K562 (cell line): ENCODE data around the gene PTPRR. TPM values are rescaled to one million over a fixed set of nuclear protein-coding genes. Genes with fewer than 3 reads are reported as not detected.

Experiments used
- ARID3B ChIP-seq: fragments of 250-450 bp; sonication (Bioruptor Pico); IDR thresholded peaks from 2 replicates; pipeline ENCODE4 v1.4.0; 2020; ENCODE audit warnings: borderline replicate concordance
- BACH1 ChIP-seq: fragments of 200-800 bp; sonication (Bioruptor generic); IDR thresholded peaks from 2 replicates; pipeline ENCODE4 v1.6.1; 2016; ENCODE audit warnings: missing genetic modification characterization, missing compliant biosample characterization
- BRCA1 ChIP-seq, 2 experiments: fragments of 450-650 bp in 1 of 2; sonication (generic) in 1 of 2; formaldehyde crosslinking in 1 of 2; IDR thresholded peaks; 2 replicates each; pipeline versions ENCODE4 v1.5.0 to v1.6.1; 2017 to 2020; ENCODE audit warnings: mild to moderate bottlenecking in 1 of 2, missing genetic modification reagents in 1 of 2
- CC2D1A ChIP-seq: fragments of 450-650 bp; IDR thresholded peaks from 2 replicates; pipeline ENCODE4 v1.6.1; 2017; ENCODE audit warnings: mild to moderate bottlenecking
- DMBX1 ChIP-seq: fragments of 250-450 bp; sonication (Bioruptor Pico); IDR thresholded peaks from 2 replicates; pipeline ENCODE4 v1.8.0; 2022; ENCODE audit warnings: inconsistent platforms, mild to moderate bottlenecking, moderate library complexity, borderline replicate concordance
- DPF2 ChIP-seq: fragments of 450-650 bp; IDR thresholded peaks from 2 replicates; pipeline ENCODE4 v1.6.1; 2016
- ETV5 ChIP-seq: sonication (generic); formaldehyde crosslinking; IDR thresholded peaks from 2 replicates; pipeline ENCODE4 v1.4.0; 2020; ENCODE audit warnings: low read depth, mild to moderate bottlenecking, missing genetic modification reagents
- FOXA1 ChIP-seq: fragments of 450-650 bp; IDR thresholded peaks from 2 replicates; pipeline ENCODE4 v1.6.1; 2016; ENCODE audit warnings: mild to moderate bottlenecking, borderline replicate concordance
- FOXM1 ChIP-seq, 2 experiments: fragments of 450-650 bp in 1 of 2; sonication (generic) in 1 of 2; formaldehyde crosslinking in 1 of 2; IDR thresholded peaks; 2 replicates each; pipeline versions ENCODE4 v1.6.1 to v1.9.0; 2017 to 2022; ENCODE audit warnings: low read depth in 2 of 2, mild to moderate bottlenecking in 2 of 2, missing genetic modification reagents in 1 of 2, moderate library complexity in 1 of 2
- ILF3 ChIP-seq: fragments of 450-650 bp; IDR thresholded peaks from 2 replicates; pipeline ENCODE4 v1.6.1; 2018; ENCODE audit warnings: antibody characterized with exemption, mild to moderate bottlenecking, moderate library complexity, borderline replicate concordance
- IRF1 ChIP-seq: sonication (generic); formaldehyde crosslinking; IDR thresholded peaks from 2 replicates; pipeline ENCODE4 v1.8.0; 2022; ENCODE audit warnings: missing genetic modification reagents, mild to moderate bottlenecking, borderline replicate concordance
- JUND ChIP-seq, 2 experiments: IDR thresholded peaks; 2 replicates in 1 of 2; 3 replicates in 1 of 2; pipeline ENCODE4 v1.6.1; 2011; ENCODE audit warnings: borderline replicate concordance in 2 of 2, low read depth in 2 of 2, low read length in 2 of 2, improper control_type of control experiment in 1 of 2, missing biosample characterization in 1 of 2, missing genetic modification characterization in 1 of 2, missing genetic modification reagents in 1 of 2
- KDM2B ChIP-seq: fragments of 250-450 bp; sonication (Bioruptor Pico); IDR thresholded peaks from 2 replicates; pipeline ENCODE4 v1.8.0; 2021; ENCODE audit warnings: mild to moderate bottlenecking, moderate library complexity
- MAFK ChIP-seq: IDR thresholded peaks from 2 replicates; pipeline ENCODE4 v1.6.1; 2011; ENCODE audit warnings: low read length, improper control_type of control experiment
- POLR3G ChIP-seq: IDR thresholded peaks from 2 replicates; pipeline ENCODE4 v1.6.1; 2011; ENCODE audit not compliant: insufficient read length, insufficient replicate concordance; ENCODE audit errors: extremely low read depth
- SMAD3 ChIP-seq: fragments of 450-650 bp; formaldehyde crosslinking; conservative IDR thresholded peaks from 2 replicates; pipeline ENCODE4 v1.4.0; 2020; ENCODE audit warnings: mild to moderate bottlenecking
- SMARCC2 ChIP-seq: fragments of 450-650 bp; IDR thresholded peaks from 2 replicates; pipeline ENCODE4 v1.6.1; 2017; ENCODE audit warnings: antibody characterized with exemption, moderate library complexity, mild to moderate bottlenecking, low read depth
- ZBTB5 ChIP-seq: fragments of 450-650 bp; IDR thresholded peaks from 2 replicates; pipeline ENCODE4 v1.6.1; 2017; ENCODE audit warnings: antibody characterized with exemption
- ZNF212 ChIP-seq: fragments of 450-650 bp; formaldehyde crosslinking; IDR thresholded peaks from 2 replicates; pipeline ENCODE4 v1.4.0; 2020; ENCODE audit warnings: mild to moderate bottlenecking
- ZNF444 ChIP-seq: fragments of 250-450 bp; sonication (Bioruptor Pico); IDR thresholded peaks from 2 replicates; pipeline ENCODE4 v1.4.0; 2020; ENCODE audit warnings: mild to moderate bottlenecking, moderate library complexity
- polyA plus RNA-seq, 8 experiments: library from polyadenylated mRNA; depleted of rRNA in 4 of 8; stranded (reverse) in 5 of 8; unstranded in 3 of 8; fragments of >200 nt; fragmentation: Nextera tagmentation in 2 of 8; fragmentation: Illumina TruSeq in 1 of 8; extraction: Ambion mirVana in 2 of 8; extraction: Trizol in 1 of 8; gene quantifications; 2 replicates each; pipeline versions ENCODE4 v1.2.1 to v1.2.3, GENCODE V29; 2011 to 2014; ENCODE audit warnings: inconsistent platforms in 1 of 8, missing spikeins in 1 of 8
- total RNA-seq, 7 experiments: library from RNA; depleted of rRNA in 6 of 7; stranded (reverse); fragments of >200 nt in 6 of 7; fragmentation: Illumina TruSeq in 2 of 7; extraction: Trizol in 2 of 7; gene quantifications; 2 replicates each; pipeline versions ENCODE4 v1.2.1 to v1.2.3, GENCODE V29; 2011 to 2021; ENCODE audit warnings: low replicate concordance in 1 of 7
- TF ChIP-seq, protein P1 (sequence below): fragments of 450-650 bp; IDR thresholded peaks from 2 replicates; pipeline ENCODE4 v1.7.0; 2016; ENCODE audit warnings: borderline replicate concordance
- TF ChIP-seq, protein P2 (sequence below): fragments of 250-450 bp; sonication (Bioruptor Pico); IDR thresholded peaks from 2 replicates; pipeline ENCODE4 v1.6.1; 2021; ENCODE audit warnings: mild to moderate bottlenecking

Gene PTPRR
- total and polyA plus RNA-seq, 9 of the 15 experiments (the other 6 are each of a cell fraction or from before 2014, with no cell fraction given), result 6.6 to 41.7 (median 12.3) TPM

DNA sequence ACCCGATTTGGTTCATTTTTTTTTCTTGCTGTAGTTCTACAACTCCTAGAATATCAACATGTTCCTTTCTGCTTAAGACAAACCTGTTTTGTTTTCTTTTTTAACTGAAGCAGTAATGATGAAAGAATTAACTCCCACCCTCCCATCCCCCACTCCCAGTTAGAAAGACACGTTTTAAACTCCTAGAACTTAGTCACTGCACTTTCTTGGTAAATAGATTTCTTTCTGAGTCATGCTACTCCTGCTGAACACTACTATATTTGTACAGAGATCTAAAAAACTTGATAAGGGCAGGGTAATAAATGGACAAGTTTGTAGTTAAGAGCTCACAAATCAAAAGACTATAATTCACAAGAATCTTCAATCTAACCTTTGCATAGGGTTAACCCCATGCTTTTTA lies 164.4 kb downstream of the PTPRR start (continued):
- TF ChIP-seq, protein P1, sequence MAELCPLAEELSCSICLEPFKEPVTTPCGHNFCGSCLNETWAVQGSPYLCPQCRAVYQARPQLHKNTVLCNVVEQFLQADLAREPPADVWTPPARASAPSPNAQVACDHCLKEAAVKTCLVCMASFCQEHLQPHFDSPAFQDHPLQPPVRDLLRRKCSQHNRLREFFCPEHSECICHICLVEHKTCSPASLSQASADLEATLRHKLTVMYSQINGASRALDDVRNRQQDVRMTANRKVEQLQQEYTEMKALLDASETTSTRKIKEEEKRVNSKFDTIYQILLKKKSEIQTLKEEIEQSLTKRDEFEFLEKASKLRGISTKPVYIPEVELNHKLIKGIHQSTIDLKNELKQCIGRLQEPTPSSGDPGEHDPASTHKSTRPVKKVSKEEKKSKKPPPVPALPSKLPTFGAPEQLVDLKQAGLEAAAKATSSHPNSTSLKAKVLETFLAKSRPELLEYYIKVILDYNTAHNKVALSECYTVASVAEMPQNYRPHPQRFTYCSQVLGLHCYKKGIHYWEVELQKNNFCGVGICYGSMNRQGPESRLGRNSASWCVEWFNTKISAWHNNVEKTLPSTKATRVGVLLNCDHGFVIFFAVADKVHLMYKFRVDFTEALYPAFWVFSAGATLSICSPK, result no peak
- TF ChIP-seq KDM2B (CRISPR knock-in tag) (no peak), JUND (IDR thresholded peaks at IDR 0.05; ENCODE audit: borderline replicate concordance, low read depth, low read length) (peak; percentile 93), JUND (tag; IDR thresholded peaks at IDR 0.05; ENCODE audit: borderline replicate concordance, low read depth, low read length) (peak; percentile 85; the same call in 1 of the 3 replicates), ZBTB5 (peak; percentile 52; the same call in 1 of the 2 replicates), FOXM1 (IDR thresholded peaks at IDR 0.05; ENCODE audit: low read depth) (0 out of 2 replicates have a peak, but pooled peaks have one; percentile 28), FOXM1 (CRISPR knock-in tag; IDR thresholded peaks at IDR 0.05; ENCODE audit: low read depth) (no peak), CC2D1A (peak; percentile 50; the same call in 1 of the 2 replicates), ARID3B (CRISPR knock-in tag) (no peak), BACH1 (tag) (peak; percentile 55; the same call in 1 of the 2 replicates), MAFK (peak; percentile 65; the same call in 1 of the 2 replicates), ZNF444 (no peak), ZNF212 (no peak), SMARCC2 (0 out of 2 replicates have a peak, but pooled peaks have one; percentile 29), ILF3 (no peak), IRF1 (CRISPR knock-in tag) (no peak), BRCA1 (IDR thresholded peaks at IDR 0.05) (no peak), BRCA1 (CRISPR knock-in tag; IDR thresholded peaks at IDR 0.05) (no peak), ETV5 (no peak), POLR3G (no peak), DPF2 (peak; percentile 86), DMBX1 (no peak), SMAD3 (no peak), FOXA1 (no peak)
- TF ChIP-seq, protein P2, sequence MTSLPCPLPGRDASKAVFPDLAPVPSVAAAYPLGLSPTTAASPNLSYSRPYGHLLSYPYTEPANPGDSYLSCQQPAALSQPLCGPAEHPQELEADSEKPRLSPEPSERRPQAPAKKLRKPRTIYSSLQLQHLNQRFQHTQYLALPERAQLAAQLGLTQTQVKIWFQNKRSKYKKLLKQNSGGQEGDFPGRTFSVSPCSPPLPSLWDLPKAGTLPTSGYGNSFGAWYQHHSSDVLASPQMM, result no peak
